RPMI7951 (cell line): ENCODE data around the gene ZNF311. TPM values are rescaled to one million over a fixed set of nuclear protein-coding genes. Genes with fewer than 3 reads are reported as not detected.

Experiments used
- DNase-seq: peaks from one replicate; pipeline ENCODE4 v3.0.0-alpha.2; 2012; ENCODE audit warnings: low read depth
- total RNA-seq: library from RNA; depleted of rRNA; stranded (reverse); fragments of >200 nt; shearing (Covaris generic); gene quantifications from 2 replicates; pipeline ENCODE4 v1.2.3, GENCODE V29; 2014; rRNA removed

ZNF311 gene
- 1.1 and 2.4 TPM in 2 replicates for total RNA-seq

DNA sequence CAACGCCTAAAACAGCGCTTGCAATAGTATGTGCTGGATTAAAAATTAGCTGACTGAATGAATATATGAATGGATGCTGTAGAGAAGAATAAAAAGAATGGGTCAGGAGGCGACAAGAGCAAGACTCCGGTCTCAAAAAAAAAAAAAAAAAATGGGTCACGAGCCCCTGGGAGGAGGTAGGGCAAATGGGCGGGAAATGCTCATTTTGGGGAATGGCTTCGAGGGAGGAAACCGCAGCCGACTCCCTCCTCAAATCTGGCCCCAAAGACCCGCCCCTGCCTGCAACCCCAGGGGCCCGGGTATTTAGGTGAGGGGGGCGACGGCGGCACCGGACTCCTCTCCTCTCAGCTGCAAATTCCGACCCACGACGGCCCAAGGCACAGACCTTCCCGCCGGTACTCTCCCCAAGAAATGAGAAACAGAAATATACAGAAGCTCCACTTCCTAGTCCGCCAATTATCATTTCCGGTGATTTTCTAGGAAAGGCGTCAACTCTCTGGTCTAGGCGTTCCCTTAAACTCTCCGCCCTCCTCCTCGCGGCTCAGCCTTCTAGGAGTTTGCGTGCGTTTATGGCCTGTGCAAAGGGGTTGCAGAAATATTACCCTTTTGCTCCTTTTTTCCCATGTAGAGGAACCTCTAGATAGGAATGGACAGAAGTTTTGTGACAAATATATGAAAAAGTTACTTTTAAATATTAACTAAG lies at the start of gene ZNF311:
Gene ZNF311, minus strand, starts transcription at position 133 of the 703 bp plus-strand sequence. CDS start 1,361 bp downstream, outside the sequence.
- peak; percentile 85 for DNase-seq

DNA sequence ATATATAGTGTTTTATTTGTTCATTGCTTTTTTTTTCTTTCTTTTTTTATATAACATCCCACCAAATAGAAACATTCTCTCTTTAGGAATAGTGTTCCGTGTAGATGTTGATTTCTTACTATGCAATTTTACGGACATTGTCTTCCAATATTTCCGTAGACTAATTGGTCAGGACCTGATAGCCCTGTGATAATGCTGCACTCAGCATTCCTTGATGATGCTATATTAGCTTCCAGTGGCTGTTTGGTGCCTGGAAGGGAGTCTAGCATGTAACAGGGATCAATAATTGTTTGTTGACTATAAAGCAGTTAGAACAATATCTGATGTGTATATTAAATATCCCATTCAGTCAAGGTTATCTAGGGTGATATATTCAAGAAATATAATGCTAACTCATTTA lies 46.6 kb upstream of the ZNF311 start:
- DNase-seq = no peak

DNA sequence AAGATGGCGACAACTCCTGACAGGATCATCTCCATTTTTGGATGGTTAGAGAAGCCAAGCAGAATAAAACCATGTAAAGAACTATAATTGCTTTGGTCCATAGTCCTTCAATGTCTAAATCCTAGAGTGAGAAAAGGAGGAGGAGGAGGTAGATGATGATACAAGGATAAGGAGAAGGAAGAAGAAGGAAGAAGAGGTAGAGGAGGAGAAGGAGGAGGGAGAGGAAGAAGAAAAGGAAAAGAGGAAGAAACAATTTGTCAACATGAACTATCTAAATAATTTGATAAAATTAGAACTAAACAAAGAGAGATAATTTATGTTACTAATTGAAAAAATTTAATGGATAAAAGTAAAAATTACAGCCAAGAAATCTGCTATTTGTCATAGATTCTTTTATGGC lies 40.0 kb upstream of the ZNF311 start, which contains the start of gene OR2W1:
Gene OR2W1, minus strand, starts transcription at position 101 of the 400 bp plus-strand sequence. Its CDS starts 0 bp downstream, at position 101.
- no peak for DNase-seq

DNA sequence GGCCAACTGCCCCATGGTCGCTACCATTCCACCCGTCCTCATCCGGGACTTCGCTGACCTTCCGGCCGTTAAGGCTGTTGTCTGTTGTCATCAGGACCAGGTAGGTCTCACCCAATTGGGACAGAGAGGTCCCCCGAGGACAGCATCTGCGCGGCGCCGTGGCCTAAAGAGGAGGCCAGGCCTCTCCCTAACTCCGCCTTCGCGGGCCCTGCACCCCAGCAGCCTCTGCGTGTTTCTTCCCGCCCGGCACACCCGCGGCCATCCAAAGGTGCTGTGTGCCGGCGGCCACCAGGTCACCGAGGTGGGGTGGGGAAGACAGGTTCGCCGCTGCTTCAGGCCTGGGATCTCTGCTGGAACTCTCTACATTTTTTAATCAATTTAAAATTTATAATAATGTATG lies 30.8 kb upstream of the ZNF311 start:
- DNase-seq = no peak

DNA sequence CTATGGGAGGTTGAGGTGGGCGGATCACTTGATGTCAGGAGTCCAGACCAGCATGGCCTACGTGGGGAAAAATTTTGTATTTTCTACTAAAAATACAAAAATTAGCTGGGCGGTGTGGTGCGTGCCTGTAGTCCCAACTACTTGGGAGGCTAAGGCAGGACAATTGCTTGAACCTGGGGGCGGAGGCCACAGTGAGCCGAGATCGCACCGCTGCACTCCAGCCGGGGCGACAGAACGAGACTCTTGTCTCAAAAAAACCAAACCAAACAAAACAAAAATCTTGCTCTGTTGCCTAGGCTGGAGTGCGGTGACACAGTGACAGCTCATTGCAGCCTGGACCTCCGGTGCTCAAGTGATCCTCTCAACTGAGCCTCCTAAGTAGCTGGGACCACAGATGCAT lies 23.7 kb upstream of the ZNF311 start:
- no peak for DNase-seq

DNA sequence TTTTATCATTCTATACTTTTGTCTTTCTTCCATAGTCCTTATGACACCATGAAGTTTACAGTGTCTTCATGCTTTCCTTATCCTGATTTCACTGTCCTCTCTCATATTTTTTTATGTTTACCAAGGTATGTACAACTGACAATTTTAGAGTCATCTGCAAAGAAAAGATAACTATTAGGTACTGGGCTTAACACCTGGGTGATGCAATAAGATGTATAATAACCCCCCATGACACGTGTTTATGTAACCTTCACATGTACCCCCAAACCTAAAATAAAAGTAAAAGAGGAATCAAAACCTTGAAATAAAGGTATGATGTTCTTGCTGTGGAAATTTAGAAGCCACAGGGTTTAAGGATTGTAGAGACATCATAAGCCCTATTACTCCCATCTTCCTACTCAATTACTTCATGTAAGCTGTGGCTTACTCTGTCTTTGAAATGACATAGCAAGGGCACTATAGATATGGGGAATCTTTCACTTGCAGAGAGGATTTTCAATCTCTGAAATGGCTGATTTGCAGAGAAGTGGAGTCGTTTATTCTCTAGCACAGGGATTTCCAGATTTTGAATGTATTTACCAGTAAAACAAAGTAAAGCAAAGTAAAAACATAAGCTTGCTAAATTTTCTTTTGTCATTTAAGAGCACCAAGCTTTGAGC lies 20.9 kb upstream of the ZNF311 start:
- DNase-seq = no peak

DNA sequence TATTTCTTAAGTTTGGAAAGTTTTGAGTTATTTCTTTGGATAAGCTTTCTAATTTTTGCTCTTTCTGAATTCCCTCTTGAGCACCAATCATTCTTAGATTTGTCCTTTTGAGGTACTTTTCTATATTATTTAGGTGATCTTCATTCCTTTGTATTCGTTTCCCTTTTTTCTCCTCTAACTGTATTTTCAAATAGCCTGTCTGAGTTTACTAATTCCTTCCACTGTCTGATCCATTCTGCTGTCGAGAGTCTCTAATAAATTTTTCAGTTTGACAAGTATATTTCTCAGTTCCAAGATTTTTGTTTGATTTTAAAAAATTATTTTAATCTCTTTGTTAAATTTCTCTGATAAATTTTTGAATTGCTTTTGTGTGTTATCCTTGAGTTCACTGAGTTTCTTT lies 16.3 kb upstream of the ZNF311 start:
- no peak for DNase-seq

DNA sequence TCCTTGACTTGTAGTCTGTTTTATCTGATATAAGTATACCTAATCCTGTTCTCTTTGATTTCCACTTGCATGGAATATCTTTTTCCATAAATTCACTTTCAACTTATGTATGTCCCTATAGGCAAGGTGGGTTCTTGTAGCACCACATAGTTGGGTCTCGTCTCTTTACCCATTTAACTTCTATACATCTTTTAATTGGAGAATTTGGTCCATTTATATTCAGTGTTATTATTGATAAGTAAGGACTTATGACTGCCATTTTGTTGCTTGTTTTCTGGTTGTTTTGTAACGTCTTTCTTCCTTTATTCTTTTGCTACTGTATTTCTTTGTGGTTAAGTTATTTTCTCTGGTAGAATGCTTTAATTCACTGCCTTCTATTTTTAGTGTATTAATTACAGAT lies 14.5 kb upstream of the ZNF311 start:
- no peak for DNase-seq

DNA sequence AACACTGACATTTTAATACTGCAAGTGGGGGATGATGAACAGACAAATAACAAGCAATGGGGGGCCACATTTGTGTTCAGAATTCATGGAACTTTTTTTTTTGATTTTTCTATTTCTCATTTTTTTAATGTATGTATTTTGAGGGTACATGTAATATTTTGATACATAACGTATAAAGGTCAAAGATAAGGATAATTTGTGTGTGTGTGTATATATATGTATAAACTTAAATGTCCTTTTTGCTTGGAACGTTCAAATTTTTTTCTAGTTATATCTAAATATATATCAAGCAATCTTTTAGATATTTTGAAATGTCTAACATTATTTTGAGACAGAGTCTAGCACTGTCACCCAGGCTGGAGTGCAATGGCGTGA lies 12.3 kb upstream of the ZNF311 start:
- DNase-seq = no peak

DNA sequence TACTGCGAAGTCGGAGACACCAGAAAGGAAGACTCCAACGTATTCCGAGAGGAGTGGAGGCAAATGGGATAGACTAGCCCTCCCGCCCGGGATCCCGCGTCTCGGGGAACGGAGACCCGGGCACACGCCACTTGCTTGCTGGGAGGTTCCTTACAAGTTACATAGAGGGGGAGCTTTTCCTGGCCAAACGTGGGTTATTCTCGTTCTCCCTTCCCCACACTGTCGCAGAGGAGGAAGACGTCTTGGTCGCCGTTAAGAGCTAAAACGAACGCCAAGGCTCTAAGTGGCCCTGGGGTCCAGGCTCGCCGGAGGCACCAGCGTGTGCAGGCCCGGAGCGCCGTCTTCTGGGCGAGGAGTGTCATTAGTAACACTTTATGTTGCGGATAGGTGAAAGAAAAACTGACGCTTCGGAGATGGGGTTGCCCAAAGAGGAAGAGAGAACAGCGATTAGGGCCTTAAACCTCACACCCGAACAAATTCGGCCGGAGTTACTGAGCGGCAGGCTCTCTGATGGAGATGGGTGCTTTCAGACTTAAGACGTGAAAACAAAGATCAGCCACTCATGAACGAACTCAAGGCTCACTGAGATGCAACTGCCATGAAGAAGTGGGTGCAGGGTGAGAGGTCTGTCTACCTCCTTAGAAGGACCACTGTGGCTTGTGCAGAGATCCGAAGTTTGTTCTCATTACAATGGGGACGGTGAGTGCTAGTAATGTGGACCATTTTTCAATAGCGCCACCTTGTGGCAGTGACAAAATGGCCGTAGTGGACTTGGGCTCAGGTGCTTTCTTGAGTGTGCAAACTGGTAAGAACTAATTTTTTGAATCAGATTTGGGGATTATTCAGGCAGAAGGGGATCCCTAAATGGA lies 11.7 kb upstream of the ZNF311 start:
- peak; percentile 74 for DNase-seq

DNA sequence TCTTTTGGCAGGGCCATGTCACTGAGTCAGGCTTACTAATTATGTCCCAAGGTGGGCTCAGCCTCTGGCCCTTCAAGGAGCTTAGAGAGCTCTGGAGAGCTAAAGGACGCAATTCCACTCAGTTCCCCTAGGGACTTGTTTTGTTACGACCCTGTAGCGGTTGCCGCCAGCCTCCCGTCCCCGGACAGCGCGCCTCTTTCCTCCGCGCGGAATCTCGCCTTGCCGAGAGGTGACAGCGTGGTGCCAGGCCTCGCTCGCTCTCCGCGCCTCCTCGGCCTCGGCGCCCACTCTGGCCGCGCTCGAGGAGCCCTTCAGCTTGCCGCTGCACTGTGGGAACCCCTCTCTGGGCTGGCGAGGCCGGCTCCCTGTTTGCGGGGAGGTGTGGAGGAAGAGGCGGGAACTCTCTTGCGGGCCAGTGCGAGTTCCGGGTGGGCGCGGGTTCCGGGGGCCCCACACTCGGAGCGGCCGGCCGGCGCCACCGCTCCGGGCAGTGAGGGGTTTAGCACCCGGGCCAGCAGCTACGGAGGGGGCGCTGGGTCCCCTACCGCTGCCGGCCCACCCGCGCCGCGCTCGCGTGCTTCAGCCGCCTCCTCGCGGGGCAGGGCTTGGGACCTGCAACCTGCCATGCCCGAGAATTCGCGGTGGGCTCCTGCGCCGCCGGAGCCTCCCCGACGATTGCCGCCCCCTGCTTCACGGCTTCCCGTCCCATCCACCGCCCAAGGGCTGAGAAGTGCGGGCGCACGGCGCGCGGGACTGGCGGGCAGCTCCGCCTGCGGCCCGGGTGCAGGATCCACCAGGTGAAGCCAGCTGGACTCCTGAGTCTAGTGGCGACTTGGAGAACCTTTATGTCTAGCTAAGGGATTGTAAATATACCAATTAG lies 9.9 kb upstream of the ZNF311 start:
- peak; percentile 62 for DNase-seq

DNA sequence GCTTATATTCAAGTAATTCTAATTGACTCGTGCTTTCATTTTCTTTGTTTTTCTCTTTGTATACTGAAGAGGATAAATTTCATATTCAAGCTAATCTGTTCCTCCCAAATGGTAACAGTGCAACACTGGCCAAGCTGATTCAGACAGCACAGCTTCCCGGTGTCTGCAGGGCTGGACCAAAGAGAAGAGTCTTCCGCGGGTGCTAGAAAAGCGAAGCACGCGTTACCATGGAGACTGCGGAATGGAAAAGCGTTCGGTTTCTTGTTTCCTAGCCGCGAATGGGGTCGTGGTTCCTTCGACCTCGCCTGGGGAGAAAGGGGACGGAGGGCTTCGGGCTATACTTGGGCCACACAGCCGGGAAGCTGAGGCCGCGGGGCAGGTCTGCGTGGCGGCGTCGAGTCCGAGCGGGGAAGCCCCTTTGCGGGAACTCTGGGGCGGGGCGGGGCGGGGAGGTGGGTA lies 6.2 kb upstream of the ZNF311 start:
- peak; percentile 75 for DNase-seq

DNA sequence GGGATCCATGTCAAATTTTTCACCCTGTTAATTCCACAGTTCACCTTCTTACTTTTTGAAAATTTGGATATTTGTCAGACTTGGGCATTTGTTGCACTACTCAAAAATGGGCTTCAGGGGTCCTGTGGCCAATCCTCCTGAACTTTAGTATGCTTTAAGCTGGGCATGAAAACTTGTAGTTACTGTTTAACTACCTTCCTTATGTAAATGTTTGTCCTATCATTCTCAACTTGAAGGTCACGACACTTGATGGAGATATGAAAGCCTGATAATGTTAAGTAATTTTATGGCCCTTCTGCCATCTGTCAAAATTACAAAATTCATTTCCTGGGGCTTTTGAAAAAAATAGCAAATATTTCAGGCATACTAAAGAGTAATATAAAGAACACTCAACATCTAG lies 4.2 kb upstream of the ZNF311 start:
- DNase-seq = no peak

DNA sequence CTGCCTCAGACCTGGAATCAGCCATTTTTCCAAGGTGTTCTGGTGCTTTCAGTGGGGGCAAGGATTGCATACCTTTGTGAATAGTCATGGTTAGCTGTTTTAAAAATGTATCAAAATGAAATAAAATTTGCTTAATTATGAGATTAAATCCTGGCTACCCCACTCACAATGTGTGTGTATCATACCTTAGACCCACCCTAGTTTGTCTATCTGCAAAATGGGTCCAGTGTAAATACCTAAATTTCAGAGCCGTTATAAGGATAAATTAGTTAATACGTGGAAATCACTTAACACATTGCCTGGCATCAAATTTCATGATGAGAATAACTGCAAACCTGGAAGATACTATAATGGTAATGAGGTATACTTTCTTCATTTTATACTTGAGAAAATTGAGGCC lies 3.0 kb upstream of the ZNF311 start:
- DNase-seq = no peak

DNA sequence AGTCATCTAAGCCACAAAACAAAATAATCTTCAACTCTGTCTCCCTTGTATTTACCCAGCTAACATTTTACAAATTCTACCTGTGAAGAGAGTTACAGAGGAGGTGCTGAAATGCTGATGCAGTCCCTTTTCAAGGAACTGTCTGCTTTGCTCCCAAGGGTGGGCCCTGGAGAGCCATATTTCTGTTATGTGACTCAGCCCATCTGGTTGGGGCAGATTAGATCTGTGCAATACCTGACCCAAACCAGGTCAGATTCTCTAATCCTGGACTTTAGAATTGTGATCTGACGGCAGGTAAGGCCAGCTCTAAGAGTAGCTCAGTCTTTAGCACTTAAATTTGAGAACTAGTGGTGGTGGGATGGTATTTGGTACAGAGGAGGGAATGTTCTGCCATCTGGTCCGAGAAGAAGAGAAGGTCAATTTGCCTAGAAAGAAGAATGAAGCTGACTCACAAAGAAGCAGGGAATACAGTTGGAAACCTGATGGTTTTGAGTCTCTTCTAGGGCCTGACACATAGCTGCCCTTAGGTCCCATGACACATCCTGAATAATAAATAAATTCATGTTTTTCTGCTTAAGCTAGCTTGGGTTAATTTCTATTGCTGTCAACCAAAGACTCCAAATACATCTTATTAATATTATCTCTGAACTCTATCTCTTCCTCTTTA lies 8.1 kb downstream of the ZNF311 start:
- no peak for DNase-seq

DNA sequence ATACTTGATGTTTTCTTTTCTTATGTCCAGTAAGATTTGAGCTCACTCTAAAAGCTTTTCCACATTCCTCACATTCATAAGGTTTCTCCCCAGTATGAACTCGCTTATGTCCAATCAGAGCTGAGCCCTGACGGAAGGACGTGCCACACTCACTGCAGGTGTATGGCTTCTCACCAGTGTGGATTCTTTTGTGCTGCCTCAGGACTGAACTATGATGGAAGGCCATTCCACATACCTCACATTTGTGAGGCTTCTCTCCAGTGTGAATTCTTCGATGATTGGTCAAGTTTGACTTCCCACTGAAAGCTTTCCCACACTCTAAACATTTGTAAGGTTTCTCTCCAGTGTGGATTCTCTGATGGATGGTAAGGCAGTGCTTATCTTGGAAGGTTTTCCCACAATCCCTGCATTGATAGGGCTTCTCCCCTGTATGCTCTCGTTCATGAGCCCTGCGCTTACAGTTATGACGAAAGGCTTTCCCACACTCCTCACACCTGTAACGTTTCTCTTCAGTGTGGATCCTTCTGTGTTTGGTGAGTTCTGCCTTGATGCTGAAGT lies 9.9 kb downstream of the ZNF311 start:
- no peak for DNase-seq

DNA sequence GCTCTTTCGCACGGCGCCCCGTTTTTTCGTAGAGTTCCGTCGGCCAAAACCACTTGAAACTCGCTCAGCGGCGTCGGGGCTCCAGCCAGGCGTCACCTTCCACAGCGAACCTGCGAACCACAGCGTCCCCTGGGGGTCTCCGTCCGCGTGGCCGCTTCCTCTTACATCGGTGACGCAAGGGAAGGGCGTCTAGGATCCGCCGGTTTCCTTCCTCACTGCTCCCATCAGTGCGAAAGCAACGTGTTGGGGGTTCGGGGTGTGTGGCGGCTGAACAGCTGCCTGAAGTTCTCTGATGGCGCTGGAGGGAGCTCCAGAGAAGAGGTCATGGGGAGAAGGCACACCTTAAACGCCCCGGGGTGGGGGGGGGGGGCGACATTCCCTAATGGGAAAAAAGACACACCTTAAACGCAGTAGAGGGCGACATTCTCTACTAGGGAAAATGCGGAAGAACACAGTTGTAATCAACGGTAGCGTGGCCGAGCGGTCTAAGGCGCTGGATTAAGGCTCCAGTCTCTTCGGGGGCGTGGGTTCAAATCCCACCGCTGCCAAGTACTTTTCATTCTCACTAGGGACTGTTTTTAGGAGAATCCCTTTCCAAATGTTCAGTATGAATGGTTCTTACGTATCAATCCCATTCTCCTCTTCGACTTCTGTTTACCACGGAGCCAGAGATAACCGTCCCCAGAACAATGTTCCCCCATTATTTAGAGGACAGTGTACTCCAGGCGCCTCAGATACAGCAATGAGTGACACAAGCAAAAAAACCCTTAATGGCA lies 16.4 kb downstream of the ZNF311 start:
- DNase-seq = peak; percentile 80

DNA sequence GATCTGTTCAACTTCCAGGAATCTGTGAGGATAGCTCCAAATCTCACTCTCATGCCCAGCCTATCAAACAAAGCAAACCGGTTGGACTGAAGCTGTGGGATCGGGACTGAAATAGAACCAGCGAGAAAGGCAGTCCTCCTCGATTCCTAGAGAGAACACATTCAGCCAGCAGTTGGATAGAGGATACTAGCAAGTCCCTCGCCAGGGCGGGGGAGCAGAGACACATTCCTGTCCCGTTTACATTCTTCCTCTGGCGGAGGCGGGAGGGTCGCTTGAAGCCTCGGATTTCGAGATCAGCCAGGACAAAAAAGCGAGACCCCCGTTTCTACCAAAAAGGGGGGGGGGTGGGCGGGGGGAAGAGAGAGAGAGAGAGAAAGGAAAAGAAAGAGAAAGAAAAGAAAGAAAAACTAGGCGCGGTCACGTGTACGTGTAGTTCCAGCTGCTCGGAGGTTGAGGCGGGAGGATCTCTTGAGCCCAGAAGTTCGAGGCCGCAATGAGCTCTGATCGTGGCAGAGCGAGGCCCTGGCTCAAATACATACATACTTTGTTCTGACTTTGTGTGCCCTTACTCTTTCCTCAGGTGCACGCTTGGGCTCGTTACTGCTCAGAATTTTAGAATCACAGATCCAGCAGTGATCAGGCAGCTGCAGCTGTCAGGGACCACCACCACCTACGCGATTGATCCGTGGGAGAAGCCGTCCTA lies 19.5 kb downstream of the ZNF311 start:
- peak; percentile 98 for DNase-seq

DNA sequence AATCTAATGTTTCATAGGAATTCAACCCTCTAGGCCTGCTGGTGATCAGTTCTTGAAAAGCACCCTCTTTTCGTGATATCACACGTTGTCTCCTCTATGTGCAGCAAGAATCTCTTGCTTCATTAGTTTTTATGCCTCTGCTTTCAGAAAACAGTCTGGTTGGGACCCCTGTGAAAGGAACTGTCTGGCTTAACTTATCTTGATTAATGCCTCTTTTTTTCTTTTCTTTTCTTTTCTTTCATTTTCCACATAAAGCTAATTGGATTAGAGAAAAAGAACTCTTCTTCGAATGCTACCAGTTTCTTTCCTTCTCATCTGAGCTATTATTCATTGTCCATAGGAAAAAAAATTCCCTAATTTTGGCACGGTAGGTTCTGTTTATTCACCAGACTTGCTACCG lies 21.3 kb downstream of the ZNF311 start:
- DNase-seq = no peak
